ENCODE measurements around the gene C1QL1.
"Not testable (repeated sequence)": the region's sequence is repeated elsewhere in the genome, so short reads cannot be mapped to it uniquely, and the experiment has no call there.

The C1QL1 gene

GRCh38 chr17:44960691-44961090, 7.4 kb downstream of the C1QL1 start:
- no peak for DNase-seq (ENCODE audit: low spot score)

- DNase-seq (ENCODE audit: low spot score): no peak
Observed at GRCh38 chr17:44959821-44960531, 8.1 kb downstream of the C1QL1 start.

GRCh38 chr17:44956998-44957981, 10.8 kb downstream of the C1QL1 start:
- DNase-seq (ENCODE audit: low spot score): no peak

- no peak for DNase-seq (ENCODE audit: low spot score)
Observed at GRCh38 chr17:44955674-44956425, 12.3 kb downstream of the C1QL1 start.

GRCh38 chr17:44952946-44953475, 15.1 kb downstream of the C1QL1 start:
- no peak for DNase-seq (ENCODE audit: low spot score)

GRCh38 chr17:44948315-44948795, 19.7 kb downstream of the C1QL1 start:
- no peak for DNase-seq (ENCODE audit: low spot score)

GRCh38 chr17:44947461-44948314, 20.4 kb downstream of the C1QL1 start, which contains the start of gene KIF18B:
TSS of gene KIF18B (minus strand) at chr17:44947773. CDS start at chr17:44936344, 11,429 bp downstream.
- DNase-seq (ENCODE audit: low spot score): peak; percentile 99

- not testable (repeated sequence) for DNase-seq (ENCODE audit: low spot score)
Observed at GRCh38 chr17:44945652-44946051, 22.5 kb downstream of the C1QL1 start.

GRCh38 chr17:44942456-44942855, 25.6 kb downstream of the C1QL1 start:
- no peak for DNase-seq (ENCODE audit: low spot score)

GRCh38 chr17:44941712-44942331, 26.3 kb downstream of the C1QL1 start:
- DNase-seq (ENCODE audit: low spot score): no peak

GRCh38 chr17:44940768-44941167, 27.3 kb downstream of the C1QL1 start:
- DNase-seq (ENCODE audit: low spot score): no peak

- DNase-seq (ENCODE audit: low spot score): no peak
Observed at GRCh38 chr17:44940317-44940716, 27.8 kb downstream of the C1QL1 start.

GRCh38 chr17:44935116-44935515, 33.0 kb downstream of the C1QL1 start:
- no peak for DNase-seq (ENCODE audit: low spot score)

- DNase-seq (ENCODE audit: low spot score): no peak
Observed at GRCh38 chr17:44934745-44935105, 33.4 kb downstream of the C1QL1 start.

GRCh38 chr17:44933824-44934744, 34.0 kb downstream of the C1QL1 start:
- DNase-seq (ENCODE audit: low spot score): no peak

GRCh38 chr17:44932787-44933097, 35.4 kb downstream of the C1QL1 start:
- DNase-seq (ENCODE audit: low spot score): no peak

GRCh38 chr17:44932096-44932786, 35.9 kb downstream of the C1QL1 start:
- no peak for DNase-seq (ENCODE audit: low spot score)

GRCh38 chr17:44931376-44931775, 36.7 kb downstream of the C1QL1 start:
- no peak for DNase-seq (ENCODE audit: low spot score)

- DNase-seq (ENCODE audit: low spot score): no peak
Observed at GRCh38 chr17:44930667-44931066, 37.4 kb downstream of the C1QL1 start.

All from iPS-NIHi11 (cell line).